GM19099 (cell line): Measurements from ENCODE around the gene THOP1.
A peak's percentile ranks its signal among the peaks of the same experiment; 100 is the strongest.

Experiments used
- POLR2A ChIP-seq: IDR thresholded peaks from 3 replicates; pipeline ENCODE4 v1.6.1; 2011; ENCODE audit warnings: low read depth; ENCODE audit not compliant: insufficient read length; ENCODE audit errors: extremely low read depth

THOP1 gene

DNA sequence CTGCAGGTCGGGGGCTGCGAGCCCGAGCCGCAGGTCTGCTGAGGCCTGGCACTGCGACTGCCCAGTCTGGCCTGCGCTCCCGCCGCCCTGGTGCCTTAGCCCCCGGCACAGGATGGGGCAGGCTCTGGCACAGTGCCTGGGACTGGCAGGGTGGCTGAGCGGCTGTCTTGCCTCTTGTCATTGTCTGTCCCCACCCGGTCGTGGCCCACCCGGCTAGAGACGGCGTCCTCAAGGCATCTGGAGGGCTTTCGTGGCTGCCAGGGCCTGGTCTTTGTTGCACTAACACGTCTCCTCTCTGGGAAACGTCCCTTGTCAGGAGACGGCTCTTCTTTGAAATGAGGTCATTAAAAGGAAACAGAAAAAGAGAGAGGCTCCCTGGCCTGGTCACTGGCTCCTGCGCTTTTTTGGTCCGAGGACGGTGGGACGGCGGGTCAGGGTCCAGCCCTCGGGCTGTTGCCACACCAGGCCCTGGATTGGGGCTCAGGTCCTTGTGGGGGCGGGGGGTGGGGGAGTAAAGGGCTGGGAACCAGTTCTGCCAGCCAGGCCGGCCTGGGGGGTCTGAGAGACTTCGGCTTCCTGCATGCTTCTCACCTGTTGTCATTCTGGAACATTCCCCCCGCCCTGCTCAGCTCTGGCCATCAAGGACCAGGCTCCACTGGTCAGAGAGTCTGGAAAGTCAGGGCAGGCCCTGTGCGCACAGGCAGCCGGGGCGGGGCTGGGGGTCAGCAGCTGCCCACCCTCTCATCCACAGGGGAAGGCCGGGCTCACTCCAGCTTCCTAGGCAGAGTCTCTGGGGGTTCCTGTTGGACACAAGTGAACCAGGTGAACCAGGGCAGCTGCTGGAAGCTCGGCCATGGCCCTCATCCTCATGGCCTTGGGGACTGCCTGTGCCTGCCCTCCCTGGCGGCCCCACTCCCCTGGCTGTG, 28.2 kb downstream of the THOP1 start:
- no peak for TF ChIP-seq POLR2A

- TF ChIP-seq POLR2A, result no peak
Measured at GRCh38 chr19:2814426-2814825, 29.1 kb downstream of the THOP1 start.

DNA sequence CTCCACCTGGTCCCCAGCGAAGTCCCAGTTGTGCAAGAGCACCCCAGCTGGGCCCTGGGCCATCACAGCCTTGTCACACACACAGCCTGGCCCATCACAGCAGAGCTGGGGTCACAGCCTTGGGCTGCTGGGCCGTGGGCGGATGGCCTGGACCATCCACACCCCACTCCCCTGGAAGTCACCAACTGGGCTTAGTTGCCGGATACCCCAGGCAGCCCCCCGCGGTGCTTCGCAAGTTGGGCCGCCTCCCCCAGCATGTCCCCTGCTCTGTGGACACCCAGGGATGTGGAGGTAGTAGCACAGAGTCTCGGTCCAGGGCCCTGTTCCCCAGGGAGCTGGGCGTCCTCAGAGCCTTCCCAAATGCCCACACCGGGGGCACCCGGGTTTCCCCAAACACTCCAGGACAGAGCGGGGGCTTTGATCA, 29.9 kb downstream of the THOP1 start:
- no peak for TF ChIP-seq POLR2A

GRCh38 chr19:2815923-2816322, 30.6 kb downstream of the THOP1 start:
- no peak for TF ChIP-seq POLR2A

- TF ChIP-seq POLR2A, result no peak
Measured at GRCh38 chr19:2816641-2817040, 31.3 kb downstream of the THOP1 start.

DNA sequence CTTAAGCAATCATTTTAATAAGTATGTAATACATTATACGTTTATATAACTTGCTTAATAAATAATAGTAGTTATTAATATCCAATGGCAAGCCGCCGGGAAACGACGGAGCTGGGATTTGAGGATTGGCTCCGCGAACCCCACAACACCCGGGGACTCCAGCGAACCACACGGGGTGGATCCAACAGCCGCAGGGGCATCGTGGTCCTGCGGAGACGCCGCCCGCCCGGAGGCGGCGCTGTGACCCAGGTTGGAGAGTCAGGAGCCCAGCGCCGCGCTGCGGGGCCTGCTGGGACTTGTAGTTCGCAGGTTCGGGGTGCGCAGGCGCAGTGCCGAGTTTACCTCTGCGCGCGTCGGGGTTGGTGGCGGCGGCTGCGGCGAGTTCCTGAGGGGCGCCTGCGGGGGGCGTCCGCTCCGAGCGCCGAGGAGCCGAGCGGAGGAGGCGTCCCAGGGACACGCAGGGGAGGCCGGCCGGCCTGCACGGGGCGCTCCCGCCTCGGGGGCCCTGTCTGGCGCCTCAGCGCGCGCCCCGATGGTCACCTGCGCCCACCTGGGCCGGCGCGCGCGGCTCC, 34.3 kb downstream of the THOP1 start, which contains the start of gene ZNF554:
TSS of gene ZNF554 (plus strand) at position 329 of the 572 bp plus-strand sequence. CDS start at position 533, 204 bp downstream.
- peak; percentile 57 for TF ChIP-seq POLR2A

DNA sequence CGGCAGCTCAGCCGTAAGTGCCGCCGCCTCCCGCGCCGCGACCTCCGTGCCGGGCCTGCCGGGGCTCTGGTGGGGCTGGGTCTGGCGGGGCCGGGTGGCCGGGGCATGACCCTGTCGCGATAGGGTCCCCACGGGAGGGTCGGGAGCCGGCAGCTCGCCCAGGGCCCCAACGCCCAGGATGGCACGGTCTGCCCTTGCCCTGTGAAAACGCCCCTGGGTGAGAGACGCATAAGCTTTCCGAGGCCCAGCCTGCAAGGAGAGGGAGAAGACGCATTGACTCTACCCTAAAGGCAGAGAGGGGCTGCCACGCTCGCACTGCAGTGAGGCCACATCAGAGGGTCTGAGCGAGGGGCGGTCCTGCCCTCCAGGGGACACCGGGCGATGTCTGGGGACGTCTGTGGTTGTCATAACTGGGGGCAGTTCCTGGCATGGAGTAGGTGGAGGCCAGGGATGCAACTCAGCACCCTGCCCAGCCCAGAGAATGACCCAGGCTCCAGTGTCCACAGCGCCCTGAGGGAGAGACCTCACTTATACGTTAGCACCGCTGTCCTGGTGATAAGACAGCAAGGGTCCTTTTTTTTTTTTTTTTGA, 34.9 kb downstream of the THOP1 start:
- TF ChIP-seq POLR2A, result no peak

DNA sequence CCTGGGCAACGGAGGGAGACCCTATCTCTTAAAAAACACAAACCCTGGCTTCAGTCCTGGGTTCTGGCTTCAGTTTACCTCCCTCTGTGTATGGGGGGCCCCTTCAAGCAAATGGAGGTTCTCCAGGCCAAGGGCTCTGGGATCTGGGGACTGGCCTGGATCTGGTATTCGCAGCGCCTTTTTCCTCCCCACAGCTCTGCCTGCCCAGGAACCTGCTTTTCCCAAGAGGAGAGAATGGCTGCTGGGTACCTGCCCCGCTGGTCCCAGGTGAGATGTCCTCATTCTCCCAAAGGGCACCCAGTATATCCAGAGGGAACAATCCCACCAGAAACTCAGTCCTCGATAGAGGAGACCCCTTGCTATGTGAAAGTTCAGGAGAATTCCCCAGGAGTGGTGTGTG, 37.5 kb downstream of the THOP1 start:
- TF ChIP-seq POLR2A, result no peak

DNA sequence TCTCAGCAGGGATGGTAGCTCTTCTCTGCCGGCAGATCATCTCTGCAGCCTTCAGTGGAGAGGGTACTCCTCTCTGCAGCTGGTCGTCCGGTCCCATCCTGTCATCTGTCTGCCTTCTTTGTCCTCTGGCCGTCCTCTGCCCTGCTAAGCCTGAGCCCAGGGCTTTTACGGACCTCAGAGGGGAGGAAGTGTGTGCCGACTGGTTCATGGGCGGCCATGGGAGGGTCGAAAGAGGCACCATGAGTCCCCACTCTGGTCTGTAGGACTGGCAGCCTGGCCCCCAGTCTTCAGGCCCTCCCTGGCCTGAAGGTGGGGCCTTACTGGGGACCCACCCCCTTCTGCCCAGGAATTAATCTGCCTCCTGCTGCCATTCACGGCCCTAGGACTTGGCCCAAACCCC, 38.3 kb downstream of the THOP1 start:
- TF ChIP-seq POLR2A, result no peak

GRCh38 chr19:2824129-2824528, 38.8 kb downstream of the THOP1 start:
- TF ChIP-seq POLR2A, result no peak

- TF ChIP-seq POLR2A, result no peak
Measured at GRCh38 chr19:2827022-2827421, 41.7 kb downstream of the THOP1 start.

- no peak for TF ChIP-seq POLR2A
Measured at GRCh38 chr19:2827840-2828489, 42.7 kb downstream of the THOP1 start.

DNA sequence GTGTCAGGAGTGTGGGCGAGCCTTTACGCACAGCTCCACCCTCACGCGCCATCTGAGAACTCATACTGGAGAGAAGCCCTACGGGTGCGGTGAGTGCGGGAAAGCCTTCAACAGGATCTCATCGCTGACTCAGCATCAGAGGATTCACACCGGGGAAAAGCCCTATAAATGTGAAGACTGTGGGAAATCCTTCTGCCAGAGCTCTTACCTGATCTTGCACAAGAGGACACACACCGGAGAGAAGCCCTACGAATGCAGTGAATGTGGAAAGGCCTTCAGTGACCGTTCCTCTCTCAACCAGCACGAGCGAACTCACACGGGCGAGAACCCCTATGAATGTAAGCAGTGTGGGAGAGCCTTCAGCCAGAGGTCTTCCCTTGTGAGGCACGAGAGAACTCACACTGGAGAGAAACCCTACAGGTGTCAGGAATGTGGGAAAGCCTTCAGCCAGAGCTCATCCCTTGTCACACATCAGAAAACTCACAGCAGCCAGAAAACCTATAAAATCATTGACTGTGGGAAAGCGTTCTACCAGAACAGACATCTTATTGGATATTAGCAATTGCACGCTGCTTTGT, 49.1 kb downstream of the THOP1 start:
- TF ChIP-seq POLR2A, result no peak

DNA sequence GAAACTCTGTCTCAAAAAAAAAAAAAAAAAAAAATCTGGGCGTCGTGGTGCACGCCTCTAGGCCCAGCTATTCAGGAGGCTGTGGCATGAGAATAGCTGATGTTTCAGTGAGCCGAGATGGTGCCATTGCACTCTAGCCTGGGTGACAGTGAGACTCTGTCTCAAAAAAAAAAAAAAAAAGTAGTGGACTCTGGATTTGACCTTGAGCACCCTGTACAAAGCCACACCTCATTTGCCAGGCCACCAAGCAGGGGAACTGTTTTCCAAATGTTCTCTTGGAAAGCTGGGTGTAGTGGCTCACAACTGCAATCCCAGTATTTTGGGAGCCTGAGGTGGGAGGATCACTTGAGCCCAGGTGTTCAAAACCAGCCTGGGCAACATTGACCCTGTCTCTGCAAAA, 52.1 kb downstream of the THOP1 start:
- TF ChIP-seq POLR2A, result no peak
